Vagina (tissue), 2 donors: ENCODE measurements around the gene KRT4. TPM values are rescaled to one million over a fixed set of nuclear protein-coding genes. Genes with fewer than 3 reads are reported as not detected.

Experiments
- DNase-seq, 2 donors: peaks; one replicate each; pipeline ENCODE4 v3.0.0-alpha.2; 2017; ENCODE audit errors: extremely low spot score in 2 of 2
- H3K27ac ChIP-seq: fragments of 200-600 bp; sonication (generic); one replicate; pipeline ENCODE4 v1.5.1; 2019
- H3K27me3 ChIP-seq: fragments of 200-600 bp; sonication (generic); one replicate; pipeline ENCODE4 v1.5.1; 2019
- H3K36me3 ChIP-seq, 2 donors: fragments of 200-600 bp; sonication (generic); one replicate each; pipeline ENCODE4 v1.5.1; 2017 to 2019
- H3K4me1 ChIP-seq: fragments of 200-600 bp; sonication (generic); one replicate; pipeline ENCODE4 v1.5.1; 2019
- H3K4me3 ChIP-seq, 2 donors: fragments of 200-600 bp; sonication (generic); 1 replicate in 1 of 2; 2 replicates in 1 of 2; pipeline ENCODE4 v1.5.1; 2016 to 2019
- H3K9me3 ChIP-seq: fragments of 200-600 bp; sonication (generic); one replicate; pipeline ENCODE4 v1.5.1; 2019
- CTCF ChIP-seq, 3 experiments: fragments of 450-650 bp in 2 of 3; fragments of 200-600 bp in 1 of 3; sonication (generic) in 1 of 3; IDR thresholded peaks; one replicate each; pipeline ENCODE4 v1.5.1; 2017 to 2019; ENCODE audit warnings: antibody characterized with exemption in 3 of 3, mild to moderate bottlenecking in 2 of 3, moderate library complexity in 2 of 3
- POLR2A ChIP-seq, 2 donors: fragments of 450-650 bp; IDR thresholded peaks; one replicate each; pipeline ENCODE4 v1.6.1; 2017; ENCODE audit warnings: antibody characterized with exemption in 2 of 2, mild to moderate bottlenecking in 2 of 2, moderate library complexity in 2 of 2
- POLR2AphosphoS5 ChIP-seq, 2 donors: sonication (generic); formaldehyde crosslinking; IDR thresholded peaks; one replicate each; pipeline ENCODE4 v1.9.0; 2017; ENCODE audit warnings: antibody characterized with exemption in 2 of 2, mild to moderate bottlenecking in 2 of 2, low read depth in 1 of 2; ENCODE audit not compliant: insufficient read depth in 1 of 2
- intact Hi-C: fragments of 100-400 bp; cut with DNase I; formaldehyde crosslinking; loops from one replicate; pipeline ENCODE4 v1.15.1; 2023
- total RNA-seq: library from RNA; depleted of rRNA; stranded (reverse); fragments of >200 nt; gene quantifications from one replicate; pipeline ENCODE4 v1.2.3, GENCODE V29; 2016

KRT4 gene
- total RNA-seq, 1 donor from 2014 or later = 354 TPM

GRCh38 chr12:52805739-52806138, 8.2 kb downstream of the KRT4 start:
- Histone ChIP-seq H3K36me3 (no peaks in the 10 kb centered on the region), H3K27ac (no peak overlapping the region), H3K9me3 (no peaks in the 10 kb centered on the region), H3K4me3 (no peak overlapping the region), H3K27me3 (no peaks in the 10 kb centered on the region), H3K4me1 (peaks cover 1% of the 10 kb centered on the region)
- TF ChIP-seq POLR2AphosphoS5 (IDR thresholded peaks at IDR 0.05; ENCODE audit: insufficient read depth in 1 of 2, low read depth in 1 of 2) = no peak
- DNase-seq = no peak
- intact Hi-C loops = no loop called here

GRCh38 chr12:52805000-52805399, 8.9 kb downstream of the KRT4 start:
- intact Hi-C loops = no loop called here
- H3K27me3 ChIP-seq = no peaks in the 10 kb centered on the region
- no peaks in the 10 kb centered on the region for H3K36me3 ChIP-seq
- peaks cover 8% of the 10 kb centered on the region for H3K4me1 ChIP-seq
- H3K9me3 ChIP-seq = no peaks in the 10 kb centered on the region
- TF ChIP-seq POLR2A (IDR thresholded peaks at IDR 0.05) = no peak
- TF ChIP-seq CTCF (IDR thresholded peaks at IDR 0.05) = no peak
- no peak for TF ChIP-seq POLR2AphosphoS5 (IDR thresholded peaks at IDR 0.05; ENCODE audit: insufficient read depth in 1 of 2, low read depth in 1 of 2)
- no peak overlapping the region for H3K4me3 ChIP-seq
- no peak overlapping the region for H3K27ac ChIP-seq
- DNase-seq = no peak

GRCh38 chr12:52802442-52802841, 11.5 kb downstream of the KRT4 start:
- no peak overlapping the region for H3K27ac ChIP-seq
- no peak overlapping the region for H3K4me3 ChIP-seq
- no peaks in the 10 kb centered on the region for H3K27me3 ChIP-seq
- H3K36me3 ChIP-seq = no peaks in the 10 kb centered on the region
- no peak for DNase-seq
- peaks cover 12% of the 10 kb centered on the region for H3K4me1 ChIP-seq
- no peaks in the 10 kb centered on the region for H3K9me3 ChIP-seq
- intact Hi-C loops = no loop called here
- TF ChIP-seq CTCF (IDR thresholded peaks at IDR 0.05) (no peak), POLR2A (IDR thresholded peaks at IDR 0.05) (no peak), POLR2AphosphoS5 (IDR thresholded peaks at IDR 0.05; ENCODE audit: insufficient read depth in 1 of 2, low read depth in 1 of 2) (no peak)

GRCh38 chr12:52801773-52802172, 12.1 kb downstream of the KRT4 start:
- no peak for TF ChIP-seq POLR2A (IDR thresholded peaks at IDR 0.05)
- no peak for TF ChIP-seq POLR2AphosphoS5 (IDR thresholded peaks at IDR 0.05; ENCODE audit: insufficient read depth in 1 of 2, low read depth in 1 of 2)
- TF ChIP-seq CTCF (IDR thresholded peaks at IDR 0.05) = no peak

GRCh38 chr12:52800259-52800917, 13.5 kb downstream of the KRT4 start:
- intact Hi-C loops = no loop called here
- Histone ChIP-seq H3K27me3 (no peaks in the 10 kb centered on the region), H3K4me1 (peaks cover 12% of the 10 kb centered on the region), H3K27ac (no peak overlapping the region), H3K36me3 (no peaks in the 10 kb centered on the region), H3K4me3 (no peak overlapping the region), H3K9me3 (no peaks in the 10 kb centered on the region)
- no peak for DNase-seq
- TF ChIP-seq CTCF (IDR thresholded peaks at IDR 0.05) = no peak
- no peak for TF ChIP-seq POLR2AphosphoS5 (IDR thresholded peaks at IDR 0.05; ENCODE audit: insufficient read depth in 1 of 2, low read depth in 1 of 2)
- no peak for TF ChIP-seq POLR2A (IDR thresholded peaks at IDR 0.05)

More at GRCh38 chr12:52801773-52802172, 12.1 kb downstream of the KRT4 start:
- no peak overlapping the region for H3K4me3 ChIP-seq
- DNase-seq = no peak
- intact Hi-C loops = no loop called here
- no peak overlapping the region for H3K27ac ChIP-seq
- H3K36me3 ChIP-seq = no peaks in the 10 kb centered on the region
- H3K27me3 ChIP-seq = no peaks in the 10 kb centered on the region
- no peaks in the 10 kb centered on the region for H3K9me3 ChIP-seq
- H3K4me1 ChIP-seq = peaks cover 12% of the 10 kb centered on the region
